HG02642 (cell line): ENCODE measurements around the gene FAM120B.

Experiments
- ATAC-seq: cut with Tn5 transposase; IDR thresholded peaks from one replicate; pipeline ENCODE4 v1.9.1; 2021; ENCODE audit warnings: mild to moderate bottlenecking; ENCODE audit not compliant: unreplicated experiment, poor library complexity

FAM120B gene

DNA sequence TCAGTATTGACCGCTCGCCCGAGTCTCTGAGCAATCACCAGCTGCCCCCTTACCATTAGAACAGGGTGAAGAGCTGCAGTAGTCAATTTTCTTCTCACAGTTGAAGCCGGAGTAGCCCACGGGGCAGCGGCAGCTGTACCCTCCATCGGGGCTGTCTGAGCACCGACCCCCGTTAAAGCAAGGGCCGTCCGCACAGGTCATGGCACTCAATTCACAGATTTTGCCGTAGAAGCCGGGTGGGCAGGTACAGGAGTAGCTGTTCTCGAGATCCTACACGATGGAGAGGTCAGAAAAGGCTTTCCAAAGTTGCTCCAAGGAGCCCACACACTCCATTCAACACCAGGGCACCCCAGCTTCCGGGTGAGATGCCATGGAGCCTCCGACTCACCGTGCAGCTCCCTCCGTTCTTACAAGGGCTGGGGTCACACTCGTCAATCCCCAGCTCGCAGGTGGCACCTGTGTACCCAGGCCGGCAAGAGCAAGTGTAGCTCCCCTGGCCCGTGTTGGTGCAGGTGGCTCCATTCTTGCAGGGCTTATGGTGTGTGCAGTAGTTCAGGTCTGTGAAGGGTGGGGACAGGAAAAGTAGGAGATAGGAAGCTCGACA is 21.6 kb upstream of the FAM120B start:
- ATAC-seq, result no peak

DNA sequence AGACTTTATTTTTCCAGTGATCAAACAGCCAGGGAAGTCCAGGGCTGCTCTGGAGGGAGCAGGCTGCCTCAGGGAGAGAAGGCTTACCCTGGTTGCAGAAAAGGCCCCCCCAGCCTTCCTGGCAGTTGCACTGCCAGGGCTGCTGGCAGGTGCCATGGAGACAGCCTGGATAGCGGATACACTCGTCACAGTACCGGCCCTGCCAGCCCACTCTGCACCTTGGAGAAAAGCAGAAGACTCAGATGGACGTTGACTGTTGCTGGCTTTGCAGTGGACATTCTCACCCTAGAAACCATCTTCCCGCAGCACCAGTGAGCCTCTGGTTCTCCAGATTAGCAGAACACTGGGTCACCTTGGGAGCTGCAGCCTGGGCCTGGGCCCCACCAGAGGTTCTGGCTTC is 21.1 kb upstream of the FAM120B start:
- no peak for ATAC-seq

DNA sequence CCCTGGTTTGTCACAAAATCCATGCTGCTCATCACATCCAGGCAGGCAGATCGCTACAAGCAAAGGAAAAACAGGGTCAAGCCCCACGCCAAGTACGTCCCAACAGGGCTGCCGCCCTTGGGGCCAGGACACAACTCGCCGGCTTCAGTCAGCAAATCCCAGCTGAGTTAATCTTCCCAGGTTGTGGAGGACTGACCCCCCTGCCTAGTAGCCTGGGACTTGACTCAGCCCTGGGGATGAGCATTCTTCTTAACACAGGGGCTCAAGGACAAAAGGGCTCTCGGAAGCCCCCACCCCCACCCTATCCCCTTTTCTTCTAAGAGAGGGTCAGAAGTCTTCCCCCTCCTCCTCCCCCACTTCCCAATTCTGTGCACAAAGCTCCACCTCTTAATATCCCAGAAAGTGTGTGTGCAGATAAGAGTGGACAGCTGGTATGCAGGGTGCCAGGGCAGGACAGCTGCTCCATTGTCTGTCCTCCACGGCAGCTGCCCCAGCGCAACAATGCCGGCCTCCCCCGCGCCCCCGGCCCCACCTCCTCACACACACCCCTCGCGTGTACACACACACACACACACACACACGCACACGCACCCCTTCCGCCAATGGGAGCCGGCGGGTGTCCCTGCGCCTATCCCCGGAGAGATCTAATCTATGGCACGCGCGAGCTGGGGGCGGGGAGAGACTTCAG is 20.2 kb upstream of the FAM120B start:
- no peak for ATAC-seq

DNA sequence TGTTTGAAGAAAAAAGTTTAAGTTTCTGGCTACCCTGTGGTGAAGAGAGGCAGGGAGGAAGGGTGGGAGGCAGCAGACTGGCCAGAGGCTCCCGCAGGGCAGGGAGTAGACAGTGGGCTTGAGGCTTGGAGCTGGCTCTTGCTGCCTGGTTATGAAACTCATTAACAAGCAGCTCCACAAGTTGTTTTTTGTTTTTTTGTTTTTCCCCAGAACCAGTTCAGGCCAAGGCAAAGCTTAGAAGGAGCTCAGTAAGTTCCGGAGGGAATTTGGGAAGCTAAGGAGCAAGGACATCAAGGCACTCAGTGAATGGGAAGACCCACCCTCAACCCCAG is 19.7 kb upstream of the FAM120B start:
- ATAC-seq, result no peak

DNA sequence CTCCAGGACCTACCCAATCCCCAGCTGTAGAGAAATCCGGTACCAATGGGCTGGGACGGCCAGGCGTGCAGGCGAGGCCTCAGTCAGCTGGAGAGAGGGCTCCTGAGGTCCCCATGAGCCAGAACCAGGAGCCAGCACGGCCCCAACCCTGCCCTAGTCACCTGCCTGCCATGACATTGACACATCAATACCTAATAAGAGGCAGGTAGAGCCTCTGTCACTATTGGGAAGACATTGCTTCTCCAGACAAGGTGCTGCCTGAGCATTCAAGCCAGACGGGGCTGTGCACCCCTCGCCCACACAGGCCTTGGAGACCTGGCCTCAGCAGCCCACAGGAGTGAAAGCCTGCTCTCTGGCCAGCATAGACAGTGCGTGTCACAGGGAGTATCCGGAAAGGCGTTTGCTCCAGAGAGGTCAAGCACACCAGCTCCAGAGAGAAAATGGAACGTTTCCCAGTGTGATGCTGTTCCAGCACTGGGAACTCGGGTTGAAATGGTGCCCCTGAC is 19.1 kb upstream of the FAM120B start:
- no peak for ATAC-seq

DNA sequence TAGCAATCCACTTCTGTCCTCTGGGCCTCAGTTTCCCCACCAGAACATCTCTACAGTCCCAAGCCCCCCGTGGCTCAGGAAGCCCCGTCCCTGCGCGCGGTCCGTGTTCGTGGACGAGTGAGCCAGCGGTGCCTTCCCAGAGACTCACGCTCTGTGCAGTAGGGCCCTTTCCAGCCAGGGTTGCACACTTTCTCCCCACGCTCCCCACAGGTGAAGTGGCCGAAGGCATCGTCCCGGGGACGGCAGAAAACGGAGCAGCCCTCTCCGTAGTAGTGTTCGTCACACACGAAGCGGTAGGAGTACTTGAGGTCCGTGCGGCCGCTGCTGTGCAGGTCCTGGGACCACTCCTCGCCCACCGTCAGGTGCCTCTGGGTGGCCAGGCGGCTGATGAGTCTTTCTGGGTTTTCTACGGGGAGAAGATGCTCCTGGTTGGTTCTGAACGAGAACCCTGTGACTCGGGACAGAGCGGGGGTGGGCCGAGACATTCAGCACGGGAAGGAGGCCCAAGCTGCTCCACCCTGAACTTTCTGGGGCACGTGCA is 18.4 kb upstream of the FAM120B start:
- ATAC-seq, result no peak

DNA sequence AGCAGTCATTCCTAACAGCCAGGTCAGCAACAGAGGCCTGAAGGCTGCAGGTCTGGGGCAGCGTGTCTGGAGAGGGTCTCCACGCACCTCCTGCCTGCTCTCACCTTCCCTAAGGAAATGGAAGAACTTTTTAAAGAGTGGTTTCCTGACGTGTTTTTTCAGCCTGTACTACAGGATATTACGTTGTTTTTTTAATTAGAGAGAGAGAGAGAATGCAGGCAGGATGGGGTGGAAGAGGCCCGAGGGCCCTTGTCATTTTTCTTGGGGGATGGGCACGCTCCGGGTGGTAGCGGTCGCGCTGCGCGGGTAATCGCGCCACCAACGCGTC is 17.7 kb upstream of the FAM120B start:
- ATAC-seq, result no peak

DNA sequence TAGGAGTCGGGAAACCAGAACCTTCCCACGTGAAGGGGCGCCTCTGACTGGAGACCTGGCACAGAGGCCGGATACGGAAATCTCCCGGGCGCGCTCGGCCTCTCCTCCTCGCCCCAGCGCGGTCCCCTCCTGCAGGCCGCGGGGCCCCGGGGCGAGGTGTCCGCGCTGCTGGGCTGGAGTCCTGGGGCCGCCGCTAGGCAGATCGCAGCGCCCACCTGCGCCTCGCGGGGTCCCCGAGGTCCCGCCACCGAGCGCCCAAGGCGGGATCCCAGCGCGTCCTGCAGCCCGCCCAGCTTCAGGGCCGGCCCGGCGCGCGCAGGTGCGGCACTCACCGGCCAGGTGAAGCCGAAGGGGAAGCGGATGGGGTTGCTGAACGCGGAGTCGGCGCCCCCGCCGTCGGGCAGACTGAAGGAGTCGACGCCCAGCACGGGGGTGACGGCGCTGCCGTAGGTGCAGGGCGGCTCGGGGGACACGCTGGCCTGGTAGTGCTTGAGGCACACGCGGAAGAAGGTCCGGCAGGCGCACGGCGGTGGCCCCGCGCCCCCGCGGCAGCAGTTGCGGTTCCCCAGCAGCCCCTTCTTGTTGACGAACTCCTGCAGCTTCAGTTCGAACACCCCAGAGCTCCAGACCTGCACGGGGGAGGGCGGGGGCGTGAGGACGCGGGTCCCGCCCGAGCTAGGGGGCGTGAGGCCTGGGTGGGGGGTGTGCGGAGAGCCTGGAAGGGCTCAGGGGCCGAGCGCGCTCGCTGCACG is 17.2 kb upstream of the FAM120B start:
- ATAC-seq, result no peak

DNA sequence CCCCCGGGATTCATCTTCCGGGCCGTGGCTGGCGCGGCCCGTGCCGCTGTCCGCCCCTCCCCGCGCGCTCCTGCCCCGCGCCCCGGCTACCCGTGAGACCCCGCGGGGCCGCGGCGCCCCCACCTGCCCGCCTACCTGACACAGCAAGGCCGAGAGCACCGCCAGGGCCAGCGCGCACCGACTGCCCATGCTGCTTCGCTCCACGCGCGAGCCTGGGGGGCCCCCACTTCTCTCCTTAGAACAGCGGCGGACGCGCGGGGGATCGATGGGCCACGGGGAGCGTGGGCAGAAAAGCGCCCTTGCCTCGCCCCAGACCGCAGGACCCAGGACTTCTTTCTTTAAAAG is 16.6 kb upstream of the FAM120B start:
- ATAC-seq, result no peak

DNA sequence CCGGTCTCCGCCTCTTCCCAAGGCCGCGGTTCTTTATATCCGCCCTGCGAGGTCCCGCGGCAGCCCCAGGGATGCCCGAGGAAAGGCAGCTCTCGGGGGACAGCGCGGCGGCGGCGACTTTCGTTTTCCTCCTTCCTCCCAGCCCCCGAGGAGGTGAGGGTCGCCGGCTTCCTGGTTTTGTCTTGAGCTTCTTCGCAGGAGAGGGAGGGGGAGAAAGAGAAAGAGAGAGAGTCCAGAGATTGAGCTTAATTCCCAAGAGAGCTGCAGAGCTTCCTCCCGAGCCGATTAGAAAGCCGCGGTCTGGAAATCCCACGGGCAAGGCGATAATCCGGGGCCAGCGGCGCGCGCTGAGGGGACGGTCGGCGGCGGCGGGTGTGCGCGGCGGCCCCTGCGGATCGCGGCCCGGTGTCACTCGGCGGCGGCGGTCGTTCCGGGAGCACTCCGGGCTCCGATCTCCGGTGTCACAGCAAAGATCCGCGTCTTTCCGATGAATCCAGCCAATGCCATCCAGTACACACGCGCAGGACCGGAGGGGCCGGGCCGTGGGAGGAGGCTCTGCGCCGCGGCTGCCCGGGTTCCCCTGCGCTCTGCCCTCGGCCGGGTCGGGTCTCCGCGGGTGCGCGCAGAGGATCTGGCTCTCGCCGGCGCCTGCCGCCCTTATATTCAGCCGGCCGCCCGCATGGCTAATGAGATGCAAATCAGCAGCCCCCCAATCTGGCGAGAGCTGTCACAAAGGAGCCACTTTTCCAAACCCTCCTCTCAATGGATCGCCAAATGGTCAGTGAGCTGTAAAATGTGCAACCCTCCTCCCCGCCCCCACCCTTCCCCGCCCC is 16.0 kb upstream of the FAM120B start, which contains the start of gene DLL1:
Gene DLL1 (minus strand): TSS at position 783 of the 833 bp plus-strand sequence. CDS start 939 bp downstream, outside the sequence.
- ATAC-seq, result no peak

DNA sequence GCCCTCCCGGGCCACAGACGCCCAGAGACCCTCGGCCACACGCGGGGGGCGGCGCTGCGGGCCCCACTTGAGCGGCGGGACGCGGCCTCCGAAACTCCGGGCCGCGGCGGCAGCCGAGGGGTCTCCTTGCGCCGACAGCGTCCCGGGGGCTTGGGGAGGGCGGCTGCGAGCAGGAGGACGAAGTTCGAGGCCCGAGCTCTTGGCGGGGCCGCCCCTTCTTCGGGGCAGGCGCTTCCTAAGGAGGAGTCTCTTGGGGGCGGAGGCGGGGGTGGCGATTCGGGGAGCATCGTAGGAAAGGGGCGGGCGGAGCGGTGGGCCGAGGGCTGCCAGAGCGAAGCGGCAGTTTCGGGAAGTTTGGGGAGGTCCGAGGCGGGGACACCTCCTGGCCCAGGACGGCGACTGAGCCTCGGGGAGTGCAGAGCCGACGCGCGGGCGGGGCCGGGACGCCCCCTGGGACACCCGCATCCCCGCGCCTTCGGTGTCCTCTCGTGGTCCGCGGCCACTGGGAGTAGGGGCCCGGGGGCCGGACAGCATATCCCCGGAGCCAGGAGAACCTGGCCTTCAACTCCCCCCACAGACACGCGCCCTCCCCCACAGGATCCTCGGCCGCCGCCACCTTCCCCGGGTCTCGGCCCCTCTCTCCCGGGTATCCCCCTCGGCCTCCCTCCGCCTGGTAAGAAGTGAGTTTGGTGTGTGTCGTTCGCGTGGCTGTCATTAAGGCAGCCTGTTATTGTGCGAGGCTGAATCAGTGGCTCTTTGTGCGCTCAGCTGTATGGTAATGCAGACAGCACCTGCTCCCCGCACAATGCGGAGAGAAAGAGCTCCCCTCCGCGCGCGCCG is 15.1 kb upstream of the FAM120B start:
- ATAC-seq, result no peak

DNA sequence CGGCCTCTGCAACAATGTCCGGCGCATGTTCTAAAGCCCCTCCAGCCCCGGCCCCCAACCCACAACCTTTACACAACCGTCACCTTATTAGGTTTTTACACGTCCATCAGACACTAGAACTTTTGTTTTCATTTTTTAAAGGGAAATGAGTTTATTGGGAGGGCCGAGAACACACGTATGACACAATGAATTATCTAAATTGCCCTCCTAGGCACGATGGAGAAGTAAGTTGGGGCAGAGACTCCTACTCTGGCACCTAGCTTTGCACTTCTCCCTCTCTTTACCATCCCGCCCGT is 14.5 kb upstream of the FAM120B start:
- ATAC-seq, result no peak

DNA sequence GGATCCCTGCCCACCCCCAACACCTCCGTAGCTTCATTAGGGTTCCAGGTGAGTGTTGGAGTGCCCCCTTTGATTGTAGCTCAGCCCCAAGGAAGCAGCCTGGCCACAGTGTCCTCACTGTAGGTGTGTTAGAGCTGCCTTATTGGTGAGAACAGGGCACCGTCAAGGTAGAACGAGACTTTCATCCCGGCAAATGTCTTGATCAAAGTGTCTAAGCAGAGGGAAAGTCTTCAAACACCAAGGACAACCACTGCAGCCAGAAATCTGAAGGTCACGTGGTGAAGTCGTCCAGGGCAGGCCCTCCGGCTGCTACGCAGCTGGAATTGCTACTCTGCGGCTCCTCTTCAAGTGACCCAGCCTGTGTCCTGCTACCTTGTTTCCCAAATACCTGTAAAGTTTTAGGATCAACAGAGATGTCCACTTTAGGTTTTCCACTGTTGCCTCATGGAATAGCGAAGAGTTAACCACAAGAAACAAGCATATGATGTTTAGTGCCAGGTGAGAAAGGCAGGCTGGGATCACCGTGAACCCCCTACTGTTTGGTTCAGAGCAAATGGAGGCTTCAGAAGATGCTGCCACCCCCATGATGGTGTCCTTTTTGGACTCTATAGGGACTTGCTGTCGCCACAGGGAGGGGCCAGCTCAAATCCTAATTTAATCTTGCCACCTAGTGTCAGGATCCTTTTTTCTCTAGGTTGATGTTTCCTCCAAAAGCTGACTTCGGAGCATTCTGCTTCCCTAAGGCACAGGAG is 14.0 kb upstream of the FAM120B start:
- ATAC-seq, result no peak

DNA sequence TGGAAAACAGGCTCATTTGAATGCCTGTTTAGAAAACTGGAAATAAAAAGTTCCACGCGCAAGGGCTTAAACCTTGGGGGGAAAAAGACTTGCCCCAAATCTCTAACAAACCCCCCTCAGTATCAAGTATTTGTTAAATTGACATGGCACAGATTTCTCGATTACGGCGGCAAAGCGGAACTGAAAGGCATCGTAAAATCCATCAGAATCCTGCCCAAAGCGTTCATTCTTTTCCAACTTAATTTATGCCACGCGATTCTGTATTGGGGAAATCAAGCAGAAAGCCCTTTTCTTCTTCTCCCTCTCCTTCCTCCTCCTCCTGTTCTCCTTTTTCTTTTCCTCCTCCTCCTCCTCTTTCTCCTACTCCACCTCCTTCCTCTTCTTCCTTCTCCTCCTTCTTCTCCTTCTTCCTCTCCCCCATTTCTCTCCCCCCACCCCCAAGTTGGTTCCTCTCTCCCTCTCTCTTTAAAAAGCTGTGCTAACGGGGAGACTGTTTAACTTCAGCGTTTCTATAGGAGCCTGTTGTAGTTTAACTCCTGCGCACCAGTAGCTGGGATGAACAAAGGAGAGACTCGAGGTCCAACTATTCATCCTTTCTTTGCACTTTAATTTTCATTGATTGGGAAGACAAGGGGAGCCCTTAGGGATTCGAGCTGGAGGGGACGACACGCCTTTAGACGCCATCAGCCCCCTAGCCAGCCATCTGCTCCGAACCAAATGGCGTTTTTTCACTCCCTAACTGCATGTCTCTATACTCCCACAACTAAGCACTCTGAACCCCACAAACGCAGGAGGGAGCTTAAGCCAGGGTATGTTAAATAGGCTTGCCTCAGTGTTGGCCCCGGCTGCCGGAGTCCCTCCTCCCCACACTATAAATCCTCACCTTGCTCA is 13.0 kb upstream of the FAM120B start:
- no peak for ATAC-seq

DNA sequence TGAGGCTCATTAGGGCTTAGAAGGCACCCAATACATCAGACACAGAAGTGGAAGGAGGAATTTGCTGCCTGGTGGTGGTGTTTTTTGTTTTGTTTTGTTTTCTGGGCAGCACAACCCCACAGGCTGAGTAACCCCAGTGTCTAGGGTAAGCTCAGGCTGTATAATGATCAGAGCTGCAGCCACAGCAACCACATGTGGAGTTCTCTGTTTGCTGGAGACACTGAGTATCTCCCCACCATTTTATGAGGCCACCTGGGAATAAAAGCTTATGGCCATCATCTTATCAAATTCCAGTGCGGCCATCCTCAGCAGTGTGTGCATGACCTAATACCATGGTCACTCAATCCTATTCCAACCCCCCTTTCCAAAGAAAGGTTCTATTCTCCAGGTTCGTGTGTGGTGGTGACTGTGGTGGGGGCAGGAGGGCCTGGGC is 12.2 kb upstream of the FAM120B start:
- ATAC-seq, result no peak

DNA sequence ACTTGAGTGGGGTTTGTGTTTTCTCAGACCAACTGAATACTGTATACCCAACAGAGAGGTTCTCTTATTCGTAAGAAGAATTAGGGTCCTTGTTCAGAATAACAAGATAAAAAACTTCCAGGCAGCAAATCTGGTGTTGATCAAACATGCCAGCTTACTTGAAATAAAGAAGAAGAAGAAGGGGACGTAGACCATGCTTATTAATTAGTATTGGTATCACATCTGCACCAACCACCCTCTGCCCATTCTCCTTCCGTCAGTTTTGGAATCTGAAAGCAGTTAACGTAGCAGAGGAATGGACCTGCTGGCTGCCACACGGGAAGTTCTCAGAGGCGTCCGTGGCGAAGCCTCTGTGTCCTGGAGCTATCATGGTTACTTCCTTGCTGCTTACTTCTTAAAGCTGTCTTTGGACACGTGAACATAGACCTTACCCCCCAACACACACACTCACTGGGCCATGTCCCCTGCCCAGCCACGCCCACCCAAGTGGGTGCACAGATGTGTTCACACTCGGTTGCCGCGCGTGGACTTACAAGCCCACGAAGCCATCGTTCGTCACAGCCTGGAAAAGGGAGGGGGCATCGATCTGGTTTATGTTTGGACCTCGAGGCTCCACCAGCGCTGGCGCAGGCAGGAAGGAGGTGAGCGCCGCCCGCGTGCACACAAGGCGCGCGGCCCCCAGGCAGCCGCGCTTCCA is 11.6 kb upstream of the FAM120B start:
- ATAC-seq, result peak; percentile 2
